Mesodermal cell (in vitro differentiated cells): ENCODE measurements around the gene LNPEP.

Experiments
- H3K27ac ChIP-seq: 2 replicates; pipeline ENCODE4 v1.7.0; 2013; ENCODE audit warnings: mild to moderate bottlenecking, low read depth, low read length, moderate library complexity; ENCODE audit not compliant: severe bottlenecking
- H3K36me3 ChIP-seq: 2 replicates; pipeline ENCODE4 v1.7.1; 2013; ENCODE audit warnings: mild to moderate bottlenecking, low read length, moderate library complexity; ENCODE audit not compliant: control insufficient read depth, insufficient read depth
- H3K4me1 ChIP-seq: one replicate; pipeline ENCODE4 v1.7.1; 2013; ENCODE audit warnings: mild to moderate bottlenecking, low read length; ENCODE audit not compliant: insufficient read depth, control insufficient read depth, poor library complexity, severe bottlenecking
- H3K4me3 ChIP-seq: 2 replicates; pipeline ENCODE4 v1.7.0; 2013; ENCODE audit warnings: low read length, control low read depth, mild to moderate bottlenecking; ENCODE audit not compliant: insufficient read depth, poor library complexity, severe bottlenecking; ENCODE audit errors: extremely low read depth
- H3K9me3 ChIP-seq: 2 replicates; pipeline ENCODE4 v1.7.1; 2013; ENCODE audit warnings: mild to moderate bottlenecking, low read length, moderate library complexity; ENCODE audit not compliant: control insufficient read depth
- WGBS, 2 experiments: methylation state at CpG; one replicate each; pipeline ENCODE4 v1.1.5; 2013; ENCODE audit warnings: missing lambda C conversion rate in 2 of 2; ENCODE audit not compliant: insufficient coverage in 2 of 2; 5-methylcytosine and 5-hydroxymethylcytosine counted together

Gene LNPEP

GRCh38 chr5:97047076-97047475 is 111.2 kb downstream of the LNPEP start:
- Histone ChIP-seq H3K27ac (no peak overlapping the region), H3K4me3 (no peak overlapping the region), H3K36me3 (no peaks in the 10 kb centered on the region), H3K9me3 (no peaks in the 10 kb centered on the region), H3K4me1 (peaks cover 29% of the 10 kb centered on the region)
- WGBS, 2 experiments: no CpG with 5 or more reads among the region's 1 CpG

- WGBS, 2 experiments: 77 to 79% methylated on average over 5 of the region's 7 CpGs
- Histone ChIP-seq H3K4me3 (no peak overlapping the region), H3K4me1 (peaks cover 18% of the 10 kb centered on the region), H3K27ac (no peak overlapping the region), H3K36me3 (no peaks in the 10 kb centered on the region), H3K9me3 (no peaks in the 10 kb centered on the region)
Observed at GRCh38 chr5:97049175-97049574, 113.3 kb downstream of the LNPEP start.

GRCh38 chr5:97056263-97056662 is 120.4 kb downstream of the LNPEP start:
- WGBS, 2 experiments: 100% methylated on average over 1 of the region's 1 CpG; no CpG with 5 or more reads in 1 of the 2 experiments

GRCh38 chr5:97062046-97062445 is 126.2 kb downstream of the LNPEP start:
- WGBS, 2 experiments: 88 to 89% methylated on average over 8 of the region's 8 CpGs
- no peaks in the 10 kb centered on the region for H3K36me3 ChIP-seq
- H3K4me1 ChIP-seq: peaks cover 7% of the 10 kb centered on the region
- no peaks in the 10 kb centered on the region for H3K9me3 ChIP-seq
- no peak overlapping the region for H3K4me3 ChIP-seq
- H3K27ac ChIP-seq: no peak overlapping the region

More at GRCh38 chr5:97056263-97056662, 120.4 kb downstream of the LNPEP start:
- H3K27ac ChIP-seq: no peak overlapping the region
- H3K4me3 ChIP-seq: no peak overlapping the region
- H3K36me3 ChIP-seq: no peaks in the 10 kb centered on the region
- H3K4me1 ChIP-seq: no peaks in the 10 kb centered on the region
- no peaks in the 10 kb centered on the region for H3K9me3 ChIP-seq

- H3K9me3 ChIP-seq: no peaks in the 10 kb centered on the region
- H3K4me1 ChIP-seq: peaks cover 7% of the 10 kb centered on the region
- no peak overlapping the region for H3K27ac ChIP-seq
- 86% methylated on average over 1 of the region's 1 CpG; no CpG with 5 or more reads in 1 of the 2 experiments for WGBS, 2 experiments
- H3K36me3 ChIP-seq: no peaks in the 10 kb centered on the region
- no peak overlapping the region for H3K4me3 ChIP-seq
Observed at GRCh38 chr5:97063251-97063650, 127.4 kb downstream of the LNPEP start.

- Histone ChIP-seq H3K9me3 (no peaks in the 10 kb centered on the region), H3K36me3 (no peaks in the 10 kb centered on the region), H3K4me1 (peaks cover 7% of the 10 kb centered on the region), H3K4me3 (no peak overlapping the region), H3K27ac (no peak overlapping the region)
- WGBS, 2 experiments: 83 to 100% methylated on average over 2 of the region's 2 CpGs
Observed at GRCh38 chr5:97065475-97065874, 129.6 kb downstream of the LNPEP start.

- no peak overlapping the region for H3K4me3 ChIP-seq
- H3K27ac ChIP-seq: no peak overlapping the region
- H3K36me3 ChIP-seq: no peaks in the 10 kb centered on the region
- 82 to 100% methylated on average over 1 of the region's 4 CpGs for WGBS, 2 experiments
- H3K9me3 ChIP-seq: no peaks in the 10 kb centered on the region
- peaks cover 7% of the 10 kb centered on the region for H3K4me1 ChIP-seq
Observed at GRCh38 chr5:97067296-97067850, 131.5 kb downstream of the LNPEP start.

- Histone ChIP-seq H3K36me3 (no peaks in the 10 kb centered on the region), H3K27ac (no peak overlapping the region), H3K4me3 (no peak overlapping the region), H3K9me3 (no peaks in the 10 kb centered on the region), H3K4me1 (peaks cover 6% of the 10 kb centered on the region)
Observed at GRCh38 chr5:97070234-97070633, 134.4 kb downstream of the LNPEP start.

- WGBS, 2 experiments: 90 to 95% methylated on average over 4 to 6 of the region's 8 CpGs
- no peak overlapping the region for H3K4me3 ChIP-seq
- H3K4me1 ChIP-seq: no peaks in the 10 kb centered on the region
- H3K36me3 ChIP-seq: no peaks in the 10 kb centered on the region
- no peak overlapping the region for H3K27ac ChIP-seq
- H3K9me3 ChIP-seq: no peaks in the 10 kb centered on the region
Observed at GRCh38 chr5:97071101-97071500, 135.2 kb downstream of the LNPEP start.

GRCh38 chr5:97071993-97072392 is 136.1 kb downstream of the LNPEP start:
- H3K36me3 ChIP-seq: no peaks in the 10 kb centered on the region
- no peaks in the 10 kb centered on the region for H3K4me1 ChIP-seq
- WGBS, 2 experiments: 100% methylated on average over 1 of the region's 4 CpGs; no CpG with 5 or more reads in 1 of the 2 experiments
- no peak overlapping the region for H3K4me3 ChIP-seq
- H3K9me3 ChIP-seq: no peaks in the 10 kb centered on the region
- H3K27ac ChIP-seq: no peak overlapping the region

GRCh38 chr5:97072696-97073095 is 136.8 kb downstream of the LNPEP start:
- Histone ChIP-seq H3K9me3 (no peaks in the 10 kb centered on the region), H3K36me3 (no peaks in the 10 kb centered on the region), H3K4me3 (no peak overlapping the region), H3K27ac (no peak overlapping the region), H3K4me1 (no peaks in the 10 kb centered on the region)
- WGBS, 2 experiments: 100% methylated on average over 1 to 2 of the region's 2 CpGs
